Esophagus squamous epithelium (tissue), 4 donors: ENCODE measurements around the gene ZFYVE28.

Experiments used
- POLR2A ChIP-seq, 4 donors: fragments of 450-650 bp; IDR thresholded peaks; one replicate each; pipeline ENCODE4 v1.6.1; 2017; ENCODE audit warnings: antibody characterized with exemption in 4 of 4, mild to moderate bottlenecking in 4 of 4, moderate library complexity in 3 of 4
- TF ChIP-seq, protein P1 (sequence below), 6 experiments: fragments of 450-650 bp in 4 of 6; fragments of 200-600 bp in 2 of 6; sonication (generic) in 2 of 6; IDR thresholded peaks; one replicate each; pipeline ENCODE4 v1.5.1; 2016 to 2019; ENCODE audit warnings: antibody characterized with exemption in 6 of 6, mild to moderate bottlenecking in 4 of 6, moderate library complexity in 4 of 6

DNA sequence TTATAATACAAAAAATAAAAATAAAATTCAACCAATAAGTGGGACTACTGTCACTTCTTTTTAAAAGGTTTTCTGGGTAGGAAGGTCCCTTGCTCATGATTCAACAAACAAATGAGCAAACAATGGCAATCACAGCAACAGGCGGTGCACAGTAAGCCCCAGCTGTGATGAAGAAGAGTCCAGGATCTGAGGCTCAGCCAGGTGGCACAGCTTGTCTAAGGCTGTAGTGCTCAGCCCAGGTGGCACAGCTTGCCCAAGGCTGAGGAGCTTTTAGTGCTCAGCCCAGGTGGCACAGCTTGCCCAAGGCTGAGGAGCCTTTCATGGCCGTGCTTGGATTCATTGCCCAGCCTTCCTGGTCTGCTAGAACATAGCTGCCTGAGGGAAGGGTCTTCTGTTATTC lies 75.0 kb downstream of the ZFYVE28 start:
- TF ChIP-seq, protein P1, sequence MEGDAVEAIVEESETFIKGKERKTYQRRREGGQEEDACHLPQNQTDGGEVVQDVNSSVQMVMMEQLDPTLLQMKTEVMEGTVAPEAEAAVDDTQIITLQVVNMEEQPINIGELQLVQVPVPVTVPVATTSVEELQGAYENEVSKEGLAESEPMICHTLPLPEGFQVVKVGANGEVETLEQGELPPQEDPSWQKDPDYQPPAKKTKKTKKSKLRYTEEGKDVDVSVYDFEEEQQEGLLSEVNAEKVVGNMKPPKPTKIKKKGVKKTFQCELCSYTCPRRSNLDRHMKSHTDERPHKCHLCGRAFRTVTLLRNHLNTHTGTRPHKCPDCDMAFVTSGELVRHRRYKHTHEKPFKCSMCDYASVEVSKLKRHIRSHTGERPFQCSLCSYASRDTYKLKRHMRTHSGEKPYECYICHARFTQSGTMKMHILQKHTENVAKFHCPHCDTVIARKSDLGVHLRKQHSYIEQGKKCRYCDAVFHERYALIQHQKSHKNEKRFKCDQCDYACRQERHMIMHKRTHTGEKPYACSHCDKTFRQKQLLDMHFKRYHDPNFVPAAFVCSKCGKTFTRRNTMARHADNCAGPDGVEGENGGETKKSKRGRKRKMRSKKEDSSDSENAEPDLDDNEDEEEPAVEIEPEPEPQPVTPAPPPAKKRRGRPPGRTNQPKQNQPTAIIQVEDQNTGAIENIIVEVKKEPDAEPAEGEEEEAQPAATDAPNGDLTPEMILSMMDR (IDR thresholded peaks at IDR 0.05): no peak
- no peak for TF ChIP-seq POLR2A (IDR thresholded peaks at IDR 0.05)
